Glutamatergic neuron (in vitro differentiated cells): ENCODE measurements around the gene GTF2F1. TPM values are rescaled to one million over a fixed set of nuclear protein-coding genes. Genes with fewer than 3 reads are reported as not detected.

Source experiments
- DNase-seq: peaks from one replicate; pipeline ENCODE4 v3.0.0; 2022
- H3K27ac Mint-ChIP-seq: one replicate; pipeline ENCODE4 v1.8.0; 2020; ENCODE audit warnings: mild to moderate bottlenecking, mixed read lengths, inconsistent platforms; ENCODE audit not compliant: unreplicated experiment
- H3K27me3 Mint-ChIP-seq: one replicate; pipeline ENCODE4 v1.8.0; 2020; ENCODE audit warnings: mild to moderate bottlenecking, moderate library complexity, mixed read lengths, inconsistent platforms; ENCODE audit not compliant: unreplicated experiment
- H3K36me3 Mint-ChIP-seq: one replicate; pipeline ENCODE4 v1.8.0; 2020; ENCODE audit warnings: mild to moderate bottlenecking, mixed read lengths, inconsistent platforms; ENCODE audit not compliant: unreplicated experiment
- H3K4me1 Mint-ChIP-seq: one replicate; pipeline ENCODE4 v1.8.0; 2020; ENCODE audit warnings: mild to moderate bottlenecking, low read depth, mixed read lengths, inconsistent platforms; ENCODE audit not compliant: unreplicated experiment
- H3K4me3 Mint-ChIP-seq: one replicate; pipeline ENCODE4 v1.8.0; 2020; ENCODE audit warnings: mild to moderate bottlenecking, mixed read lengths, inconsistent platforms; ENCODE audit not compliant: unreplicated experiment
- H3K9me3 Mint-ChIP-seq: one replicate; pipeline ENCODE4 v1.8.0; 2020; ENCODE audit warnings: mild to moderate bottlenecking, moderate library complexity, mixed read lengths, inconsistent platforms; ENCODE audit not compliant: unreplicated experiment
- CTCF ChIP-seq: fragments of 200-600 bp; sonication (generic); IDR thresholded peaks from one replicate; pipeline ENCODE4 v1.5.0; 2021; ENCODE audit not compliant: partially characterized antibody, unreplicated experiment
- total RNA-seq: library from RNA; stranded (reverse); fragmentation: NEBNext Ultra II Directional; extraction: Animal tissue kit (Norgen Biotek cat#: 25700); gene quantifications from one replicate; pipeline ENCODE4 v1.2.1, GENCODE V29; 2021; ENCODE audit not compliant: unreplicated experiment

GTF2F1 gene
- total RNA-seq, 1 donor from 2014 or later = 56.0 TPM

GRCh38 chr19:6427131-6427530 lies 34.2 kb upstream of the GTF2F1 start:
- Mint-ChIP-seq H3K4me1 (peaks cover 15% of the 10 kb centered on the region), H3K4me3 (no peak overlapping the region), H3K36me3 (no peaks in the 10 kb centered on the region), H3K27ac (no peak overlapping the region), H3K9me3 (peaks cover 13% of the 10 kb centered on the region), H3K27me3 (peaks cover 13% of the 10 kb centered on the region)
- no peak for TF ChIP-seq CTCF
- no peak for DNase-seq

GRCh38 chr19:6425732-6426620 lies 33.0 kb upstream of the GTF2F1 start:
- no peak for DNase-seq
- H3K36me3 Mint-ChIP-seq = no peaks in the 10 kb centered on the region
- H3K4me3 Mint-ChIP-seq = no peak overlapping the region

GRCh38 chr19:6424939-6425731 lies 32.2 kb upstream of the GTF2F1 start:
- H3K36me3 Mint-ChIP-seq = no peaks in the 10 kb centered on the region
- peak overlapping the region; percentile 79 for H3K4me3 Mint-ChIP-seq
- H3K9me3 Mint-ChIP-seq = peaks cover 12% of the 10 kb centered on the region
- H3K27ac Mint-ChIP-seq = peak overlapping the region; percentile 90
- peak; percentile 98 for DNase-seq
- peaks cover 17% of the 10 kb centered on the region for H3K4me1 Mint-ChIP-seq
- peaks cover 11% of the 10 kb centered on the region for H3K27me3 Mint-ChIP-seq
- no peak for TF ChIP-seq CTCF

More at GRCh38 chr19:6425732-6426620, 33.0 kb upstream of the GTF2F1 start:
- Mint-ChIP-seq H3K4me1 (peaks cover 17% of the 10 kb centered on the region), H3K27ac (peak overlapping the region; percentile 90), H3K9me3 (peaks cover 12% of the 10 kb centered on the region), H3K27me3 (peaks cover 11% of the 10 kb centered on the region)
- TF ChIP-seq CTCF = no peak

- H3K36me3 Mint-ChIP-seq = no peaks in the 10 kb centered on the region
- peak; percentile 53 for DNase-seq
- peaks cover 12% of the 10 kb centered on the region for H3K9me3 Mint-ChIP-seq
Observed at GRCh38 chr19:6424195-6424938, 31.4 kb upstream of the GTF2F1 start, which contains the start of gene KHSRP. KHSRP (minus strand) TSS chr19:6424811; CDS start chr19:6424701, 110 bp downstream.

More at GRCh38 chr19:6424195-6424938, 31.4 kb upstream of the GTF2F1 start, which contains the start of gene KHSRP:
- Mint-ChIP-seq H3K4me1 (peaks cover 17% of the 10 kb centered on the region), H3K4me3 (peak within 1 kb of the TSS; percentile 91), H3K27ac (peak within 1 kb of the TSS; percentile 90), H3K27me3 (peaks cover 11% of the 10 kb centered on the region)
- TF ChIP-seq CTCF = no peak
